ENCODE data around the gene ANKRD44. TPM values are rescaled to one million over a fixed set of nuclear protein-coding genes. Genes with fewer than 3 reads are reported as not detected.

ANKRD44 gene
- total RNA-seq, 1 experiment from 2014 or later, result 0.68 TPM

DNA sequence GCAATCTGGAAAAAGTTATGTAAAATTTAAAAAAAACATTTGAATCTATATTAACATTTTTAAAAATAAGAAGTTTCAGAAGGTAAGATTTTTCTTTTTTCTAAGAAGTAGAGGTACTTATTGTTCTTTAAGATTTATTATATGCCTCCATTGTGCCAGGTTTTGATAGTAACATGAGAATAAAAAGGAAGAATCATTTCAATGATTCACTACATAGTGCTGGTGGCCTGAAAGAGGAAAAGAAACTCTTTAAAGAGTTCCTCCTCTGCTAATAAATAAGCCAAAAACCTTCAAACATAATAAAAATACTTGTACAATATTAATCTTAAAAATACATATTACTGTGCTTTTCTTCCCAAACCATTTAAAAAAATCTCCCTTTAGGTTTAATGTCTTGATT lies 69.0 kb downstream of the ANKRD44 start:
- Mint-ChIP-seq H3K9me3 (no peaks in the 10 kb centered on the region), H3K4me3 (no peak overlapping the region), H3K27me3 (ENCODE audit: low read depth) (no peaks in the 10 kb centered on the region), H3K4me1 (no peaks in the 10 kb centered on the region), H3K36me3 (no peaks in the 10 kb centered on the region), H3K27ac (no peak overlapping the region)
- TF ChIP-seq CBFB (CRISPR knock-in tag; IDR thresholded peaks at IDR 0.05; ENCODE audit: low read depth) (no peak), ZNF396 (CRISPR knock-in tag; IDR thresholded peaks at IDR 0.05; ENCODE audit: borderline replicate concordance) (no peak), HMGXB4 (CRISPR knock-in tag; IDR thresholded peaks at IDR 0.05) (no peak), ZMAT4 (CRISPR knock-in tag; IDR thresholded peaks at IDR 0.05) (no peak), ZNF423 (CRISPR knock-in tag; IDR thresholded peaks at IDR 0.05) (no peak), RORB (CRISPR knock-in tag; IDR thresholded peaks at IDR 0.05) (no peak), KAT7 (CRISPR knock-in tag; IDR thresholded peaks at IDR 0.05; ENCODE audit: borderline replicate concordance) (no peak), MXD4 (CRISPR knock-in tag; IDR thresholded peaks at IDR 0.05; ENCODE audit: borderline replicate concordance) (no peak), ATF1 (CRISPR knock-in tag; IDR thresholded peaks at IDR 0.05) (no peak), EMX1 (CRISPR knock-in tag; IDR thresholded peaks at IDR 0.05) (no peak), ZNF425 (CRISPR knock-in tag; conservative IDR thresholded peaks at IDR 0.05) (no peak), NR3C1 (CRISPR knock-in tag; conservative IDR thresholded peaks at IDR 0.05; ENCODE audit: low read depth) (no peak), GTF2I (CRISPR knock-in tag; conservative IDR thresholded peaks at IDR 0.05) (no peak), GABPB1 (CRISPR knock-in tag; IDR thresholded peaks at IDR 0.05) (no peak)
- TF ChIP-seq, protein P1, sequence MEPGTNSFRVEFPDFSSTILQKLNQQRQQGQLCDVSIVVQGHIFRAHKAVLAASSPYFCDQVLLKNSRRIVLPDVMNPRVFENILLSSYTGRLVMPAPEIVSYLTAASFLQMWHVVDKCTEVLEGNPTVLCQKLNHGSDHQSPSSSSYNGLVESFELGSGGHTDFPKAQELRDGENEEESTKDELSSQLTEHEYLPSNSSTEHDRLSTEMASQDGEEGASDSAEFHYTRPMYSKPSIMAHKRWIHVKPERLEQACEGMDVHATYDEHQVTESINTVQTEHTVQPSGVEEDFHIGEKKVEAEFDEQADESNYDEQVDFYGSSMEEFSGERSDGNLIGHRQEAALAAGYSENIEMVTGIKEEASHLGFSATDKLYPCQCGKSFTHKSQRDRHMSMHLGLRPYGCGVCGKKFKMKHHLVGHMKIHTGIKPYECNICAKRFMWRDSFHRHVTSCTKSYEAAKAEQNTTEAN (CRISPR knock-in tag; IDR thresholded peaks at IDR 0.05), result no peak
- TF ChIP-seq, protein P2, sequence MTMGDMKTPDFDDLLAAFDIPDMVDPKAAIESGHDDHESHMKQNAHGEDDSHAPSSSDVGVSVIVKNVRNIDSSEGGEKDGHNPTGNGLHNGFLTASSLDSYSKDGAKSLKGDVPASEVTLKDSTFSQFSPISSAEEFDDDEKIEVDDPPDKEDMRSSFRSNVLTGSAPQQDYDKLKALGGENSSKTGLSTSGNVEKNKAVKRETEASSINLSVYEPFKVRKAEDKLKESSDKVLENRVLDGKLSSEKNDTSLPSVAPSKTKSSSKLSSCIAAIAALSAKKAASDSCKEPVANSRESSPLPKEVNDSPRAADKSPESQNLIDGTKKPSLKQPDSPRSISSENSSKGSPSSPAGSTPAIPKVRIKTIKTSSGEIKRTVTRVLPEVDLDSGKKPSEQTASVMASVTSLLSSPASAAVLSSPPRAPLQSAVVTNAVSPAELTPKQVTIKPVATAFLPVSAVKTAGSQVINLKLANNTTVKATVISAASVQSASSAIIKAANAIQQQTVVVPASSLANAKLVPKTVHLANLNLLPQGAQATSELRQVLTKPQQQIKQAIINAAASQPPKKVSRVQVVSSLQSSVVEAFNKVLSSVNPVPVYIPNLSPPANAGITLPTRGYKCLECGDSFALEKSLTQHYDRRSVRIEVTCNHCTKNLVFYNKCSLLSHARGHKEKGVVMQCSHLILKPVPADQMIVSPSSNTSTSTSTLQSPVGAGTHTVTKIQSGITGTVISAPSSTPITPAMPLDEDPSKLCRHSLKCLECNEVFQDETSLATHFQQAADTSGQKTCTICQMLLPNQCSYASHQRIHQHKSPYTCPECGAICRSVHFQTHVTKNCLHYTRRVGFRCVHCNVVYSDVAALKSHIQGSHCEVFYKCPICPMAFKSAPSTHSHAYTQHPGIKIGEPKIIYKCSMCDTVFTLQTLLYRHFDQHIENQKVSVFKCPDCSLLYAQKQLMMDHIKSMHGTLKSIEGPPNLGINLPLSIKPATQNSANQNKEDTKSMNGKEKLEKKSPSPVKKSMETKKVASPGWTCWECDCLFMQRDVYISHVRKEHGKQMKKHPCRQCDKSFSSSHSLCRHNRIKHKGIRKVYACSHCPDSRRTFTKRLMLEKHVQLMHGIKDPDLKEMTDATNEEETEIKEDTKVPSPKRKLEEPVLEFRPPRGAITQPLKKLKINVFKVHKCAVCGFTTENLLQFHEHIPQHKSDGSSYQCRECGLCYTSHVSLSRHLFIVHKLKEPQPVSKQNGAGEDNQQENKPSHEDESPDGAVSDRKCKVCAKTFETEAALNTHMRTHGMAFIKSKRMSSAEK (CRISPR knock-in tag; IDR thresholded peaks at IDR 0.05; ENCODE audit: borderline replicate concordance), result no peak
- TF ChIP-seq, protein P3, sequence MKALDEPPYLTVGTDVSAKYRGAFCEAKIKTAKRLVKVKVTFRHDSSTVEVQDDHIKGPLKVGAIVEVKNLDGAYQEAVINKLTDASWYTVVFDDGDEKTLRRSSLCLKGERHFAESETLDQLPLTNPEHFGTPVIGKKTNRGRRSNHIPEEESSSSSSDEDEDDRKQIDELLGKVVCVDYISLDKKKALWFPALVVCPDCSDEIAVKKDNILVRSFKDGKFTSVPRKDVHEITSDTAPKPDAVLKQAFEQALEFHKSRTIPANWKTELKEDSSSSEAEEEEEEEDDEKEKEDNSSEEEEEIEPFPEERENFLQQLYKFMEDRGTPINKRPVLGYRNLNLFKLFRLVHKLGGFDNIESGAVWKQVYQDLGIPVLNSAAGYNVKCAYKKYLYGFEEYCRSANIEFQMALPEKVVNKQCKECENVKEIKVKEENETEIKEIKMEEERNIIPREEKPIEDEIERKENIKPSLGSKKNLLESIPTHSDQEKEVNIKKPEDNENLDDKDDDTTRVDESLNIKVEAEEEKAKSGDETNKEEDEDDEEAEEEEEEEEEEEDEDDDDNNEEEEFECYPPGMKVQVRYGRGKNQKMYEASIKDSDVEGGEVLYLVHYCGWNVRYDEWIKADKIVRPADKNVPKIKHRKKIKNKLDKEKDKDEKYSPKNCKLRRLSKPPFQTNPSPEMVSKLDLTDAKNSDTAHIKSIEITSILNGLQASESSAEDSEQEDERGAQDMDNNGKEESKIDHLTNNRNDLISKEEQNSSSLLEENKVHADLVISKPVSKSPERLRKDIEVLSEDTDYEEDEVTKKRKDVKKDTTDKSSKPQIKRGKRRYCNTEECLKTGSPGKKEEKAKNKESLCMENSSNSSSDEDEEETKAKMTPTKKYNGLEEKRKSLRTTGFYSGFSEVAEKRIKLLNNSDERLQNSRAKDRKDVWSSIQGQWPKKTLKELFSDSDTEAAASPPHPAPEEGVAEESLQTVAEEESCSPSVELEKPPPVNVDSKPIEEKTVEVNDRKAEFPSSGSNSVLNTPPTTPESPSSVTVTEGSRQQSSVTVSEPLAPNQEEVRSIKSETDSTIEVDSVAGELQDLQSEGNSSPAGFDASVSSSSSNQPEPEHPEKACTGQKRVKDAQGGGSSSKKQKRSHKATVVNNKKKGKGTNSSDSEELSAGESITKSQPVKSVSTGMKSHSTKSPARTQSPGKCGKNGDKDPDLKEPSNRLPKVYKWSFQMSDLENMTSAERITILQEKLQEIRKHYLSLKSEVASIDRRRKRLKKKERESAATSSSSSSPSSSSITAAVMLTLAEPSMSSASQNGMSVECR (CRISPR knock-in tag; IDR thresholded peaks at IDR 0.05; ENCODE audit: borderline replicate concordance), result no peak
- POLR2A ChIA-PET, result no interaction called here
- CTCF ChIA-PET, result no interaction called here
- ATAC-seq (no peak), DNase-seq (ENCODE audit: low spot score) (no peak)
